BE2C (cell line): Measurements from ENCODE around the gene UXS1.
"Not testable (repeated sequence)": the region's sequence is repeated elsewhere in the genome, so short reads cannot be mapped to it uniquely, and the experiment has no call there.

Source experiments
- DNase-seq: peaks from one replicate; pipeline ENCODE4 v3.0.0-alpha.2; 2020
- H3K27me3 ChIP-seq: fragments of 250-450 bp; sonication (Bioruptor Pico); 2 replicates; pipeline ENCODE4 v1.5.1; 2020; ENCODE audit warnings: mild to moderate bottlenecking
- H3K36me3 ChIP-seq: fragments of 250-450 bp; sonication (Bioruptor Pico); 2 replicates; pipeline ENCODE4 v1.5.1; 2020; ENCODE audit warnings: mild to moderate bottlenecking
- H3K4me1 ChIP-seq: fragments of 250-450 bp; sonication (Bioruptor Pico); 2 replicates; pipeline ENCODE4 v1.5.1; 2020
- H3K4me3 ChIP-seq: 2 replicates; pipeline ENCODE4 v1.5.1; 2011; ENCODE audit warnings: low read depth, low read length
- H3K9me3 ChIP-seq: fragments of 250-450 bp; sonication (Bioruptor Pico); 2 replicates; pipeline ENCODE4 v1.5.1; 2020
- CTCF ChIP-seq: IDR thresholded peaks from 2 replicates; pipeline ENCODE4 v1.5.1; 2012; ENCODE audit warnings: mild to moderate bottlenecking, low read depth, low read length

Gene UXS1

DNA sequence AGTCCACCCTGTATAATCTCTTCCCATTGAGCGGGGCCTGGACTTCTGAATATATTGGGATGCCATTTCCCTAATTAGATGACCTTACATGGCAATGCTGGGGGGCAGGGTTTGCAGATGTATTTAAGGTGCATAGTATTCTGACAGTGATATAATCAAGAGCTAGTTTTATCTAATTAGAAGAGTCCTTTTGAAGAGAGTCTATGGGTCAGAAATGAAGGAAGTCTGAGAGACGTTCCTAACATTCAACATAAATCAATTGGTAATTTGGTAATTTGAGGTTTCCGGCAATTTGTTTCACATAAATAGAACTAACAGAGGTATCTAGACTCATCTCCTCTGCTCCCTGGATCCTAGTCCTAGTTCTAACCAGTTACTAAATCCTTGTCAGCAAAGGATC lies 25.7 kb upstream of the UXS1 start:
- H3K4me3 ChIP-seq, result no peak overlapping the region
- TF ChIP-seq CTCF, result no peak

GRCh38 chr2:106219157-106219556 lies 25.1 kb upstream of the UXS1 start:
- not testable (repeated sequence) for H3K36me3 ChIP-seq, H3K27me3 ChIP-seq, H3K9me3 ChIP-seq, DNase-seq, H3K4me1 ChIP-seq, H3K4me3 ChIP-seq

More for the DNA sequence above, 25.7 kb upstream of the UXS1 start:
- DNase-seq, result peak; percentile 6
- Histone ChIP-seq H3K9me3 (no peaks in the 10 kb centered on the region), H3K27me3 (no peaks in the 10 kb centered on the region), H3K36me3 (no peaks in the 10 kb centered on the region), H3K4me1 (no peaks in the 10 kb centered on the region)

GRCh38 chr2:106208874-106209273 lies 14.8 kb upstream of the UXS1 start:
- TF ChIP-seq CTCF, result no peak
- no peaks in the 10 kb centered on the region for H3K27me3 ChIP-seq

GRCh38 chr2:106208399-106208798 lies 14.3 kb upstream of the UXS1 start:
- H3K9me3 ChIP-seq, result no peaks in the 10 kb centered on the region
- no peak for TF ChIP-seq CTCF
- H3K4me3 ChIP-seq, result no peak overlapping the region
- no peak for DNase-seq
- no peaks in the 10 kb centered on the region for H3K4me1 ChIP-seq
- H3K36me3 ChIP-seq, result no peaks in the 10 kb centered on the region
- H3K27me3 ChIP-seq, result no peaks in the 10 kb centered on the region

More at GRCh38 chr2:106208874-106209273, 14.8 kb upstream of the UXS1 start:
- Histone ChIP-seq H3K36me3 (no peaks in the 10 kb centered on the region), H3K4me3 (no peak overlapping the region), H3K4me1 (no peaks in the 10 kb centered on the region), H3K9me3 (no peaks in the 10 kb centered on the region)
- DNase-seq, result no peak

DNA sequence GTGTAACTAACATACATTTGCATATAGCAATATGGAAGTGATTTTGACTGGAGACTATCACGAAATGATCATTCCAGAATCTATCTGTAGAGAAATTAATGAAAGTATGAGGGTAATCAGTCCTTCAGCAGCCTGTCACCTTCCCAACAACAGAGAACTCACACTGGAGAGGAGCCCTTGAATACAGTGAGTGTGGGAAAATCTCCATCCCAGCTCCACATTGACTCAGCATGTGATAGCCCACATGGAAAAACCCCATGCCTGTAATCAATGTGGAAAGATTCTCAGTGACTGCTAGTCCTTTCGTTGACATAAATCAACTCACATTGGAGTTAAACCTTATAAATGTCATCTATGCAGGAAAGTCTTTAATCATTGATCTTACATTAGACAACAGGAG lies 13.1 kb upstream of the UXS1 start:
- H3K4me1 ChIP-seq, result no peaks in the 10 kb centered on the region
- H3K36me3 ChIP-seq, result no peaks in the 10 kb centered on the region
- H3K9me3 ChIP-seq, result no peaks in the 10 kb centered on the region
- DNase-seq, result no peak
- no peak overlapping the region for H3K4me3 ChIP-seq
- TF ChIP-seq CTCF, result no peak
- H3K27me3 ChIP-seq, result no peaks in the 10 kb centered on the region

DNA sequence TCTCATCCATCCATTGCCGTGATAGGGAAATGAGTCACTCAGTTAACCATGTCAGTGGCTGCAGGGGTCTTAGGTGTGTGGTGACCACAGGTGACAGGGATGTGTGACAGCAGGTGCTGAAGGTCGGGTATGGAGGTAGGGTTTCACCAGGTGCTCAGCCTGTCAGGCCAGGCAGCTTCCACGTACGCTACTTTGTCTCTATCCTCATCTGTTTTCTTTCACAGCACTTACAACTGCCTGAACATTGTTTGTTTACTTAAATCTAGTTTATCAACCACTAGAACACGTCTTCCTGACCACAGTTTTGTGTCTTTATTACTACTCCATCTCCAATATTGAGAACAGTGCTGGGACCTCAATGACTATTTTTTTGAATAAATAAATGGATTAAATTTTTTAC lies 11.4 kb upstream of the UXS1 start:
- no peaks in the 10 kb centered on the region for H3K9me3 ChIP-seq
- no peak for DNase-seq
- H3K27me3 ChIP-seq, result no peaks in the 10 kb centered on the region
- H3K36me3 ChIP-seq, result no peaks in the 10 kb centered on the region
- H3K4me3 ChIP-seq, result no peak overlapping the region
- no peaks in the 10 kb centered on the region for H3K4me1 ChIP-seq
- TF ChIP-seq CTCF, result no peak

DNA sequence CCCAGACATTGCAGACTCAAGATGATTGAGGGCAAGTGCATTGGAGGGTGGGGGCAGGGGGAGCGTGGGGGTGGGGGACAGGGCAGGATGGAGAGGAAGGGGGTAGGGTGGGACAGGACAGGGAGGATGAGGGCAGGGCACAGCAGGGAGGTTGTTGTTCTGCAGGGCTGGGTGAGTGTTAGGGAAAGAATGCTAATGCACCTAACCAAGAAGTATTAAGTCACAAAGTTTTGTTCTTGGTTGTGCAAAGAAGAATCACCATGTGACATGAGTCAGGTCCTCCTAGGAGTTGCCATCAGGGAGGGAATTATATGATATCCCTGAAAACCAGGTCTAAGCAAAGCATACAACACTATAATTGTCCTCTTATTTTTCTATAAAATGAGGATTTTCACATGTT lies 10.4 kb upstream of the UXS1 start:
- H3K4me3 ChIP-seq, H3K36me3 ChIP-seq, H3K9me3 ChIP-seq, H3K4me1 ChIP-seq, H3K27me3 ChIP-seq, DNase-seq: not testable (repeated sequence)
